ENCODE results near the gene GREB1L.

DNA sequence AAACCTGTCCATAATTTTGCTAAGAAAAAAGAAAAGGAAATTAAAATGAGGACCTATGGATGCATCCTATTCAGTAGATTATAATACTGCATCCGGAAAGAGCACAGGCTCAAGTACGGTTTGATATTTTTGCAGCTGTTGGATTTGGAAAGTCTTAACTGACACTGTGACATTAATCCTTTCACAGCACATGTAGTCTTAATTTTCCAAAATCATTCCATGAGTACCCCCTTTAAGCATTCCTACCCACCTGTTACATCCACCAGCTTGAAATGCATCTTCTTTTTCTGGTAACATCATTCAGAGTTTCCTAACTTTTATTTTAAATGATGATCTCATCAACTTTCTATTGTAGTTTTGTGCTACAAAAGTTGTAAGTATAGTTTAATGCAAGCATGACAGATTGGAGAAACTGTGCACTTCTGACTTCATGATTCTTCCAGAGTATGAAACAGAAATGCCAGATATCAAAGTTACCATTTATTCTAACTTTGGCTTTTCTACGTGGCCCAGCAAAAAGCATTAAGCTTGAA, 244.9 kb downstream of the GREB1L start:
- TF ChIP-seq, protein P1, sequence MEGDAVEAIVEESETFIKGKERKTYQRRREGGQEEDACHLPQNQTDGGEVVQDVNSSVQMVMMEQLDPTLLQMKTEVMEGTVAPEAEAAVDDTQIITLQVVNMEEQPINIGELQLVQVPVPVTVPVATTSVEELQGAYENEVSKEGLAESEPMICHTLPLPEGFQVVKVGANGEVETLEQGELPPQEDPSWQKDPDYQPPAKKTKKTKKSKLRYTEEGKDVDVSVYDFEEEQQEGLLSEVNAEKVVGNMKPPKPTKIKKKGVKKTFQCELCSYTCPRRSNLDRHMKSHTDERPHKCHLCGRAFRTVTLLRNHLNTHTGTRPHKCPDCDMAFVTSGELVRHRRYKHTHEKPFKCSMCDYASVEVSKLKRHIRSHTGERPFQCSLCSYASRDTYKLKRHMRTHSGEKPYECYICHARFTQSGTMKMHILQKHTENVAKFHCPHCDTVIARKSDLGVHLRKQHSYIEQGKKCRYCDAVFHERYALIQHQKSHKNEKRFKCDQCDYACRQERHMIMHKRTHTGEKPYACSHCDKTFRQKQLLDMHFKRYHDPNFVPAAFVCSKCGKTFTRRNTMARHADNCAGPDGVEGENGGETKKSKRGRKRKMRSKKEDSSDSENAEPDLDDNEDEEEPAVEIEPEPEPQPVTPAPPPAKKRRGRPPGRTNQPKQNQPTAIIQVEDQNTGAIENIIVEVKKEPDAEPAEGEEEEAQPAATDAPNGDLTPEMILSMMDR (optimal IDR thresholded peaks at IDR 0.05 in 1 of 3, IDR thresholded peaks at IDR 0.05 in 1 of 3, conservative IDR thresholded peaks at IDR 0.05 in 1 of 3; ENCODE audit: extremely low read depth in 1 of 3, insufficient read depth in 2 of 3, low read length in 3 of 3) = no peak
- TF ChIP-seq EZH2 (IDR thresholded peaks at IDR 0.05; ENCODE audit: low read length) = no peak

Data from keratinocyte (primary cell).